Tibial nerve (tissue), 4 donors: ENCODE results near the gene KRT5.
"Not testable (repeated sequence)": the region's sequence is repeated elsewhere in the genome, so short reads cannot be mapped to it uniquely, and the experiment has no call there.

ENCODE experiments used
- EP300 ChIP-seq, 2 donors: sonication (generic); formaldehyde crosslinking; IDR thresholded peaks; one replicate each; pipeline ENCODE4 v1.6.1; 2017; ENCODE audit warnings: antibody characterized with exemption in 2 of 2, mild to moderate bottlenecking in 1 of 2
- POLR2A ChIP-seq, 2 donors: fragments of 450-650 bp; IDR thresholded peaks; one replicate each; pipeline ENCODE4 v1.6.1; 2017; ENCODE audit warnings: antibody characterized with exemption in 2 of 2, mild to moderate bottlenecking in 2 of 2, moderate library complexity in 2 of 2
- TF ChIP-seq, protein P1 (sequence below), 5 experiments: fragments of 200-600 bp in 3 of 5; fragments of 450-650 bp in 2 of 5; sonication (generic) in 3 of 5; IDR thresholded peaks; one replicate each; pipeline ENCODE4 v1.5.1; 2016 to 2019; ENCODE audit warnings: antibody characterized with exemption in 5 of 5, mild to moderate bottlenecking in 3 of 5, moderate library complexity in 2 of 5

DNA sequence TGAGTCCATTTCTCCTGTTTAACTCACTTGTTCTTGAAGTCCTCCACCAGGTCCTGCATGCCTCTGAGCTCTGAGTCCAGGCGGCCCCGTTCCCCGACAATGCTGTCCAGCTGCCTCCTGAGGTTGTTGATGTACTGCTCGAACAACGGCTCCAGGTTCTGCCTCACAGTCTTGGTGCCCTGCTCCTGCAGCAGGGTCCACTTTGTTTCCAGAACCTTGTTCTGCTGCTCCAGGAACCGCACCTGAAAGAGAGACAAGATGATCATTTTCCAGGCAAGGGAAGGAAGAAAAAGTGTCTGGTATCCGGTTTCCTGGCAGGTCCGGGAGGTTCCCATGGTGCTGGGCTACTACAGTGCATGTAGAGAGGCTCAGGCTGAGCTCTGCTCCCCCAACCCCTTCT, 28.7 kb downstream of the KRT5 start:
- TF ChIP-seq POLR2A, EP300 (IDR thresholded peaks at IDR 0.05): not testable (repeated sequence)
- TF ChIP-seq, protein P1, sequence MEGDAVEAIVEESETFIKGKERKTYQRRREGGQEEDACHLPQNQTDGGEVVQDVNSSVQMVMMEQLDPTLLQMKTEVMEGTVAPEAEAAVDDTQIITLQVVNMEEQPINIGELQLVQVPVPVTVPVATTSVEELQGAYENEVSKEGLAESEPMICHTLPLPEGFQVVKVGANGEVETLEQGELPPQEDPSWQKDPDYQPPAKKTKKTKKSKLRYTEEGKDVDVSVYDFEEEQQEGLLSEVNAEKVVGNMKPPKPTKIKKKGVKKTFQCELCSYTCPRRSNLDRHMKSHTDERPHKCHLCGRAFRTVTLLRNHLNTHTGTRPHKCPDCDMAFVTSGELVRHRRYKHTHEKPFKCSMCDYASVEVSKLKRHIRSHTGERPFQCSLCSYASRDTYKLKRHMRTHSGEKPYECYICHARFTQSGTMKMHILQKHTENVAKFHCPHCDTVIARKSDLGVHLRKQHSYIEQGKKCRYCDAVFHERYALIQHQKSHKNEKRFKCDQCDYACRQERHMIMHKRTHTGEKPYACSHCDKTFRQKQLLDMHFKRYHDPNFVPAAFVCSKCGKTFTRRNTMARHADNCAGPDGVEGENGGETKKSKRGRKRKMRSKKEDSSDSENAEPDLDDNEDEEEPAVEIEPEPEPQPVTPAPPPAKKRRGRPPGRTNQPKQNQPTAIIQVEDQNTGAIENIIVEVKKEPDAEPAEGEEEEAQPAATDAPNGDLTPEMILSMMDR (IDR thresholded peaks at IDR 0.05): not testable (repeated sequence)
